ENCODE data around the gene PPP1R8.
"Not testable (repeated sequence)": the region's sequence is repeated elsewhere in the genome, so short reads cannot be mapped to it uniquely, and the experiment has no call there.

The PPP1R8 gene

DNA sequence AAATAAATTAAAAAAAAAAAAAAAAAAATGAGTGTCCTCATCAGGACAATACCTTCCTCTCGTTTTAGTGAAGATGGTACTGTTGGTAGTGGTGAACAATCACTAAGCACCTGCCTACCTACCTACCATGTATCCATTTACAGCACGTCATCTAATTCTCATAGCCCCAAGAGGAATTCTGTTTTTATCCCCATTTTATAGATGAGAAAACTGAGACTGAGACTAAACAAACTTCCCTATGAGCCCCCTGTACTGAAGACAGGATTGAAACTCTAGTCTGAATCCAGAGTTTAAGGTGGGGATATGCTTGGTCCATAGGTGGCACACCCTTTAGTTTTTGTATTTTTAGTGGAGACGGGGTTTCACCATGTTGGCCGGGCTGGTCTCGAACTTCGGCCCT lies 24.5 kb downstream of the PPP1R8 start:
- no peak for TF ChIP-seq MYC (IDR thresholded peaks at IDR 0.05; ENCODE audit: low read depth, low read length)
- no peak for TF ChIP-seq POLR2A (IDR thresholded peaks at IDR 0.05; ENCODE audit: extremely low read depth, insufficient read length)
- TF ChIP-seq, protein P1, sequence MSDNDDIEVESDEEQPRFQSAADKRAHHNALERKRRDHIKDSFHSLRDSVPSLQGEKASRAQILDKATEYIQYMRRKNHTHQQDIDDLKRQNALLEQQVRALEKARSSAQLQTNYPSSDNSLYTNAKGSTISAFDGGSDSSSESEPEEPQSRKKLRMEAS (IDR thresholded peaks at IDR 0.05; ENCODE audit: low read depth, low read length): no peak
- TF ChIP-seq, protein P2, sequence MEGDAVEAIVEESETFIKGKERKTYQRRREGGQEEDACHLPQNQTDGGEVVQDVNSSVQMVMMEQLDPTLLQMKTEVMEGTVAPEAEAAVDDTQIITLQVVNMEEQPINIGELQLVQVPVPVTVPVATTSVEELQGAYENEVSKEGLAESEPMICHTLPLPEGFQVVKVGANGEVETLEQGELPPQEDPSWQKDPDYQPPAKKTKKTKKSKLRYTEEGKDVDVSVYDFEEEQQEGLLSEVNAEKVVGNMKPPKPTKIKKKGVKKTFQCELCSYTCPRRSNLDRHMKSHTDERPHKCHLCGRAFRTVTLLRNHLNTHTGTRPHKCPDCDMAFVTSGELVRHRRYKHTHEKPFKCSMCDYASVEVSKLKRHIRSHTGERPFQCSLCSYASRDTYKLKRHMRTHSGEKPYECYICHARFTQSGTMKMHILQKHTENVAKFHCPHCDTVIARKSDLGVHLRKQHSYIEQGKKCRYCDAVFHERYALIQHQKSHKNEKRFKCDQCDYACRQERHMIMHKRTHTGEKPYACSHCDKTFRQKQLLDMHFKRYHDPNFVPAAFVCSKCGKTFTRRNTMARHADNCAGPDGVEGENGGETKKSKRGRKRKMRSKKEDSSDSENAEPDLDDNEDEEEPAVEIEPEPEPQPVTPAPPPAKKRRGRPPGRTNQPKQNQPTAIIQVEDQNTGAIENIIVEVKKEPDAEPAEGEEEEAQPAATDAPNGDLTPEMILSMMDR (IDR thresholded peaks at IDR 0.05; ENCODE audit: low read depth, low read length): no peak
- DNase-seq (ENCODE audit: low read depth): no peak
- H3K4me3 ChIP-seq (ENCODE audit: low read depth, low read length): no peak overlapping the region

DNA sequence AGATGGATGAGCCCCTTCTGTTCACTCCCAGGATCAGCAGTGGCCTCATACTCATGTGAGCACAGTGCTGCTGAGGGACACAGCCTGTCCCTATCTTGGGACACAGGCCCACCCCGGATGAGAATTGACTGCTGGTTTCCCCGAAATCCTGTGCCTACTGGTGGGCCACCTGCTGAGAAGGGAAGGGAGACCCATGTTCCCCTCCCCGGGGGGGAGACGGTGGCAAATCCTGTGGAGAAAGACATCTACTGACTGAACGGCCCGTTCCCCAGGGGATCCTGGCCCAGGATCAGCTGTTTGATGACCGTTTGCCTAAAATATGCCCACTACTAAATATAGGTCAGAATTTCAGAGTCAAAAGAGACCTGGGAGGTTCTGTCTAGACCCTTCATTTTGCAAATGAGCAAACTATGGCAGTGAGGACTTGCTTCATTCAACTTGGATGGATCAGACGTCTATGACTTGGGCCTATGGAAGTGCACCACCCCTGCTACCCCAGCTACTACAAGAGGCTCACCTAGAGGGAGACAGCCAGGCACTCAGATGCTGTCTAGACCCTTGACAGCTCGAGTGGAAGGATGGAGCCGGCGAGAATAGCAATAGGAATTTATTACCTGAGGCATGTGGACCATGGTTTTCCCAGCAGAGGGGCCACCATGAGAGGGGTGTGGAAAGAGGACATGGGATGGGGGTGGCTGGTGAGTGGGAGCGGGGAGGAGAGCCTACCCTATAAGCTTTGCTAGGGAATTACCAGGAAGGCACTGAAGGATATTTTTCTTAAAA lies 26.2 kb downstream of the PPP1R8 start:
- TF ChIP-seq POLR2A (IDR thresholded peaks at IDR 0.05; ENCODE audit: extremely low read depth, insufficient read length) (no peak), MYC (IDR thresholded peaks at IDR 0.05; ENCODE audit: low read depth, low read length) (no peak)
- TF ChIP-seq, protein P1 (IDR thresholded peaks at IDR 0.05; ENCODE audit: low read depth, low read length): no peak
- TF ChIP-seq, protein P2 (IDR thresholded peaks at IDR 0.05; ENCODE audit: low read depth, low read length): no peak
- no peak for DNase-seq (ENCODE audit: low read depth)
- H3K4me3 ChIP-seq (ENCODE audit: low read depth, low read length): no peak overlapping the region

DNA sequence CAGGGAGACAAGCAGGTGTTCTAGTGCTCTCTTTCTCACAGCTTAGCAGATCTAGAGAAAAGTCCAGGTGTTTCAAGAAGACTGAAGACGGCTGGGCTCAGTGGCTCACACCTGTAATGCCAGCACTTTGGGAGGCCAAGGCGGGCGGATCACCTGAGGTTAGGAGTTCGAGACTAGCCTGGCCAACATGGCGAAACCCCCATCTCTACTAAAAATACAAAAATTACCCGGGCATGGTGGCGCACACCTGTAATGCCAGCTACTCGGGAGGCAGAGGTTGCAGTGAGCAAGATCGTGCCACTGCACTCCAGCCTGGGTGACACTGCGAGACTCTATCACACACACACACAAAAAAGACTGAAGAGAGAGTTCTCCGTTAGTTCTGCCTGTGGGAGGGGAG lies 27.0 kb downstream of the PPP1R8 start:
- DNase-seq (ENCODE audit: low read depth); H3K4me3 ChIP-seq (ENCODE audit: low read depth, low read length): not testable (repeated sequence)

DNA sequence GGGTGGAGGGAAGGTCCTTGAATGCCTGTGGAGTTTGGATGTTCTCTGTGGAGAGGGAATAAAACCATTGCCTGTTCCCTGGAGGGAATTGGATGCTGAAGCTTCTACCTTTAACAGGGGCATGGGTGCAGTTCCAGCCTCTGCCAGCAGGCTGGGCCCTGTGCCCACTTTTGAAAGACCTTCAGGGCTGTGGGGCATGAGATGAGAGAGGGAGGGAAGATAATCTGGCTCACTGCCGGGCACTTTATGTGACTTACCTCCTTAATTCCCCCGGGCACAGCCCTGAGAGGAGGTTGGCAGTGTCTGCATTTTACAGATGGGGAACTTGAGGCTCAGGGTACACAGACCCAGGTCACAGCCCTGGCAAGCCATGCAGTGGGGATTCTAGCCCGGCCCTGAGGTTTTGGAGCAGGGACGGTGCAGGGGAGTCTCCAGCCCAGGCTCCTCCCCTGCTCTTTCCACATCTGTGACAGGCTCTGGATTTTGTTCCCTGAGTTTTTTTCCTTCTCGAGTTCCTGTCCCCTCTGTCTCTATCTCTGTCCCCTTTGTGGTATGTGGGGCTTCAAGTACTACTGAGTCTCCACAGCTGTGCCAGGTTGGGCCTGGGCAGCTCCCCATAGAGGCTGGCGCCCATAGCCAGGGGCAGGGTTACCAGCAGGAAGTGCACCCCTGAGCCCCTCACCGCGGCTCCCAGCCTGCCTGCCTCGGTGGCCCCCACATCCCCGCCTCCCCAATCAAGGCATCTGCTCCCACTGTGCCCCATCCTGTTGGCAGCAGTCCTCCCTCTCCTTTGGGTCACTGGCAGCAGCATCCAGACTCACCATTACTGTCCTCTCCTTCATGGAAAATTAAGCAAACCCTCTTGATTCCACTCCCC lies 27.7 kb downstream of the PPP1R8 start:
- TF ChIP-seq, protein P1 (IDR thresholded peaks at IDR 0.05; ENCODE audit: low read depth, low read length): peak; percentile 59; the same call in 1 of the 2 replicates
- TF ChIP-seq POLR2A (IDR thresholded peaks at IDR 0.05; ENCODE audit: extremely low read depth, insufficient read length) (no peak), MYC (IDR thresholded peaks at IDR 0.05; ENCODE audit: low read depth, low read length) (peak; percentile 38; the same call in 1 of the 2 replicates)
- TF ChIP-seq, protein P2 (IDR thresholded peaks at IDR 0.05; ENCODE audit: low read depth, low read length): peak; percentile 98
- H3K4me3 ChIP-seq (ENCODE audit: low read depth, low read length): no peak overlapping the region
- DNase-seq (ENCODE audit: low read depth): peak; percentile 88

- H3K4me3 ChIP-seq (ENCODE audit: low read depth, low read length): no peak overlapping the region
- TF ChIP-seq, protein P1 (IDR thresholded peaks at IDR 0.05; ENCODE audit: low read depth, low read length): no peak
- TF ChIP-seq, protein P2 (IDR thresholded peaks at IDR 0.05; ENCODE audit: low read depth, low read length): no peak
- TF ChIP-seq MYC (IDR thresholded peaks at IDR 0.05; ENCODE audit: low read depth, low read length) (no peak), POLR2A (IDR thresholded peaks at IDR 0.05; ENCODE audit: extremely low read depth, insufficient read length) (no peak)
- DNase-seq (ENCODE audit: low read depth): no peak
Measured at GRCh38 chr1:27858949-27859576, 28.5 kb downstream of the PPP1R8 start.
